GM12892 (cell line): ENCODE data around the gene RBFOX1.

Experiments used
- POLR2A ChIP-seq: IDR thresholded peaks from 2 replicates; pipeline ENCODE4 v1.6.1; 2011; ENCODE audit warnings: low read depth, low read length, control low read depth
- POLR2AphosphoS5 ChIP-seq: IDR thresholded peaks from 2 replicates; pipeline ENCODE4 v1.6.1; 2011; ENCODE audit warnings: low read depth, low read length, control low read depth

- TF ChIP-seq POLR2A (no peak), POLR2AphosphoS5 (no peak)
These were observed 87.4 kb downstream of the RBFOX1 start for GRCh38 chr16:7420079-7420478.
